Natural killer cell (primary cell): ENCODE data around the gene DPY19L1. TPM values are rescaled to one million over a fixed set of nuclear protein-coding genes. Genes with fewer than 3 reads are reported as not detected.
"Not testable (repeated sequence)": the region's sequence is repeated elsewhere in the genome, so short reads cannot be mapped to it uniquely, and the experiment has no call there.

ENCODE experiments used
- ATAC-seq, 3 donors: fragments of 150-1000 bp in 2 of 3; fragments of 200-7000 bp in 1 of 3; cut with Tn5 transposase; 1 replicate in 1 of 3; 2 replicates in 2 of 3; pipeline ENCODE4 v1.10.0; 2021; ENCODE audit warnings: mild to moderate bottlenecking in 2 of 3, moderate library complexity in 2 of 3
- DNase-seq, 2 donors: peaks; one replicate each; pipeline versions ENCODE4 v3.0.0 to v3.0.0-alpha.2; 2013 to 2021; ENCODE audit warnings: mixed read lengths in 1 of 2
- H3K27ac ChIP-seq: one replicate; pipeline ENCODE4 v1.5.1; 2013; ENCODE audit warnings: mild to moderate bottlenecking, low read length
- H3K27me3 ChIP-seq: one replicate; pipeline ENCODE4 v1.6.1; 2013; ENCODE audit warnings: low read length; ENCODE audit not compliant: control insufficient read depth, insufficient read depth
- H3K36me3 ChIP-seq: one replicate; pipeline ENCODE4 v1.6.1; 2013; ENCODE audit warnings: low read length; ENCODE audit not compliant: control insufficient read depth, insufficient read depth
- H3K4me1 ChIP-seq: one replicate; pipeline ENCODE4 v1.6.1; 2013; ENCODE audit warnings: low read length; ENCODE audit not compliant: control insufficient read depth, insufficient read depth
- H3K4me3 ChIP-seq: one replicate; pipeline ENCODE4 v1.5.1; 2013; ENCODE audit warnings: low read length
- H3K9me3 ChIP-seq: one replicate; pipeline ENCODE4 v1.6.1; 2013; ENCODE audit warnings: low read length; ENCODE audit not compliant: control insufficient read depth, insufficient read depth
- H3K27ac Mint-ChIP-seq, 2 donors: one replicate each; pipeline ENCODE4 v1.8.0; 2022; ENCODE audit warnings: mild to moderate bottlenecking in 2 of 2, mixed read lengths in 2 of 2, moderate library complexity in 1 of 2
- H3K27me3 Mint-ChIP-seq, 2 donors: one replicate each; pipeline ENCODE4 v1.8.0; 2022; ENCODE audit warnings: low read depth in 2 of 2, mixed read lengths in 2 of 2
- H3K36me3 Mint-ChIP-seq: one replicate; pipeline ENCODE4 v1.8.0; 2022; ENCODE audit warnings: mixed read lengths
- H3K4me1 Mint-ChIP-seq, 2 donors: one replicate each; pipeline ENCODE4 v1.8.0; 2022; ENCODE audit warnings: mixed read lengths in 2 of 2
- H3K4me3 Mint-ChIP-seq: one replicate; pipeline ENCODE4 v1.8.0; 2022; ENCODE audit warnings: mild to moderate bottlenecking, moderate library complexity, mixed read lengths
- H3K9me3 Mint-ChIP-seq, 2 donors: one replicate each; pipeline ENCODE4 v1.8.0; 2022; ENCODE audit warnings: mixed read lengths in 2 of 2
- WGBS: methylation state at CpG from one replicate; pipeline ENCODE4 v1.1.7; 2013; ENCODE audit warnings: missing lambda C conversion rate; ENCODE audit not compliant: insufficient coverage; 5-methylcytosine and 5-hydroxymethylcytosine counted together
- intact Hi-C: fragments of 100-400 bp; cut with micrococcal nuclease; formaldehyde crosslinking; loops from one replicate; pipeline ENCODE4 v1.14.2; 2022
- total RNA-seq, 4 donors: library from RNA; stranded (reverse); fragments of 120-200 nt in 1 of 4; gene quantifications; one replicate each; pipeline versions ENCODE4 v1.2.3 to v1.2.4, GENCODE V29; 2013 to 2022
- TF ChIP-seq, protein P1 (sequence below): fragments of 200-600 bp; IDR thresholded peaks from one replicate; pipeline ENCODE4 v1.8.0; 2022; ENCODE audit warnings: antibody characterized with exemption

Gene DPY19L1
- 10 to 100 TPM; 13.9 to 25.1 (median 21.7) TPM for total RNA-seq
- 26.3 TPM for total RNA-seq (2013)

DNA sequence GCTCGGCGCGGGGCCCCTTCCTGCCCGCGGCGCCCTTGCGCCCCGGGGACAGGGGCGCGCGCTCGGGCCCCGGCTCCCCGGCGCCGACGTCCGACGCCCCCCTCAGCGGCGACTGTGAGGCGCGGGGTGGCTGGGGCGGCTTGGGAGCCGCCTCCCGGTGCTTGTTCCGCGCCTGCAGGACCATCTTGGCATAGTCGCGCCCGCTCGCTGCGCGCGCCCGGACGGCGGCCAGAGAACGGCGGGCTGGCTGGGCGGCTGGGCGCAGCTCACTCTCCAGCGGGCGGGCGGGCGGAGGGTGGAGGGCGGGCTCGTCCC lies at the start of gene DPY19L1:
TSS of gene DPY19L1 (minus strand) at position 275 of the 315 bp plus-strand sequence. CDS start at position 184, 91 bp downstream.
- Histone ChIP-seq H3K4me3 (peak within 1 kb of the TSS; percentile 69), H3K36me3 (no peaks in the 10 kb centered on the region), H3K27ac (peak within 1 kb of the TSS; percentile 68), H3K4me1 (peaks cover 14% of the 10 kb centered on the region), H3K27me3 (no peaks in the 10 kb centered on the region), H3K9me3 (no peaks in the 10 kb centered on the region)
- H3K36me3 Mint-ChIP-seq = no peaks in the 10 kb centered on the region
- no peaks in the 10 kb centered on the region for H3K27me3 Mint-ChIP-seq
- DNase-seq (no peak), ATAC-seq (peak in 1 of 3 donors; percentile 4)
- H3K4me1 Mint-ChIP-seq = peaks cover 43 to 44% of the 10 kb centered on the region in 2 donors
- peak within 1 kb of the TSS; percentile 99 for H3K4me3 Mint-ChIP-seq
- peak within 1 kb of the TSS; percentile 95 to 96 for H3K27ac Mint-ChIP-seq
- intact Hi-C loops = loop anchor here (2.0 to 5.0 kb wide), 3 partner anchors 44 to 1910 kb away; partner anchors contain the start of genes BBS9 and EEPD1
- WGBS = under 1% methylated on average over 48 of the region's 48 CpGs
- H3K9me3 Mint-ChIP-seq = no peaks in the 10 kb centered on the region
- TF ChIP-seq, protein P1, sequence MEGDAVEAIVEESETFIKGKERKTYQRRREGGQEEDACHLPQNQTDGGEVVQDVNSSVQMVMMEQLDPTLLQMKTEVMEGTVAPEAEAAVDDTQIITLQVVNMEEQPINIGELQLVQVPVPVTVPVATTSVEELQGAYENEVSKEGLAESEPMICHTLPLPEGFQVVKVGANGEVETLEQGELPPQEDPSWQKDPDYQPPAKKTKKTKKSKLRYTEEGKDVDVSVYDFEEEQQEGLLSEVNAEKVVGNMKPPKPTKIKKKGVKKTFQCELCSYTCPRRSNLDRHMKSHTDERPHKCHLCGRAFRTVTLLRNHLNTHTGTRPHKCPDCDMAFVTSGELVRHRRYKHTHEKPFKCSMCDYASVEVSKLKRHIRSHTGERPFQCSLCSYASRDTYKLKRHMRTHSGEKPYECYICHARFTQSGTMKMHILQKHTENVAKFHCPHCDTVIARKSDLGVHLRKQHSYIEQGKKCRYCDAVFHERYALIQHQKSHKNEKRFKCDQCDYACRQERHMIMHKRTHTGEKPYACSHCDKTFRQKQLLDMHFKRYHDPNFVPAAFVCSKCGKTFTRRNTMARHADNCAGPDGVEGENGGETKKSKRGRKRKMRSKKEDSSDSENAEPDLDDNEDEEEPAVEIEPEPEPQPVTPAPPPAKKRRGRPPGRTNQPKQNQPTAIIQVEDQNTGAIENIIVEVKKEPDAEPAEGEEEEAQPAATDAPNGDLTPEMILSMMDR = no peak

- peaks cover 3 to 27% of the 10 kb centered on the region in 2 donors for H3K27me3 Mint-ChIP-seq
- intact Hi-C loops, H3K4me1 ChIP-seq, H3K9me3 Mint-ChIP-seq, H3K9me3 ChIP-seq, DNase-seq, ATAC-seq, H3K27ac Mint-ChIP-seq, H3K4me3 Mint-ChIP-seq, H3K36me3 ChIP-seq, H3K27me3 ChIP-seq, H3K4me3 ChIP-seq, H3K36me3 Mint-ChIP-seq, H3K27ac ChIP-seq, H3K4me1 Mint-ChIP-seq: not testable (repeated sequence)
- no CpG with 5 or more reads among the region's 3 CpGs for WGBS
Measured at GRCh38 chr7:35079517-35079916, 42.2 kb upstream of the DPY19L1 start.

DNA sequence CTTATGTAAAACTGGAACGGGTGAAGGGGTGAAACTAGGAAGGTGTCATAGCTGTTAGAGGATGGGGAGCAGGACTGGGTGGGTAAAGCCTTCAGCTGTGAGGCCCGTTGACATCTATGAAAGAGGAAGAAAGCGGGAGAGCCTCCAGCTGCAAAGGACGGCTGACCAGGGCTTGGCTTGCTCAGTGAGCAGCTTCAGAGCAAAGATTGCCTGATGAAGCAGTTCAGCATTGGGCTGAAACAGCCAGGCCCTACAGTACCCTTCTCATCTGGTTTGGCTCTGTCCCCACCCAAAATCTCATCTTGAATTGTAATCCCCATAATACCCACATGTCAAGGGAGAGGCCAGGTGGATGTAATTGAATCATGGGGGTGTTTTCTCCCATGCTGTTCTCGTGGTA lies 36.7 kb upstream of the DPY19L1 start:
- DNase-seq, H3K9me3 Mint-ChIP-seq, H3K4me3 Mint-ChIP-seq, ATAC-seq, H3K9me3 ChIP-seq, H3K4me1 ChIP-seq, H3K4me1 Mint-ChIP-seq, H3K27ac ChIP-seq, H3K27ac Mint-ChIP-seq, H3K36me3 Mint-ChIP-seq, H3K36me3 ChIP-seq, H3K4me3 ChIP-seq, H3K27me3 ChIP-seq: not testable (repeated sequence)
- H3K27me3 Mint-ChIP-seq = peaks cover 17 to 39% of the 10 kb centered on the region in 2 donors
- intact Hi-C loops = loop anchor here (5.0 kb wide), 1 partner anchor 463 kb away; no protein-coding TSS in a partner anchor
- WGBS = 56% methylated on average over 4 of the region's 5 CpGs

DNA sequence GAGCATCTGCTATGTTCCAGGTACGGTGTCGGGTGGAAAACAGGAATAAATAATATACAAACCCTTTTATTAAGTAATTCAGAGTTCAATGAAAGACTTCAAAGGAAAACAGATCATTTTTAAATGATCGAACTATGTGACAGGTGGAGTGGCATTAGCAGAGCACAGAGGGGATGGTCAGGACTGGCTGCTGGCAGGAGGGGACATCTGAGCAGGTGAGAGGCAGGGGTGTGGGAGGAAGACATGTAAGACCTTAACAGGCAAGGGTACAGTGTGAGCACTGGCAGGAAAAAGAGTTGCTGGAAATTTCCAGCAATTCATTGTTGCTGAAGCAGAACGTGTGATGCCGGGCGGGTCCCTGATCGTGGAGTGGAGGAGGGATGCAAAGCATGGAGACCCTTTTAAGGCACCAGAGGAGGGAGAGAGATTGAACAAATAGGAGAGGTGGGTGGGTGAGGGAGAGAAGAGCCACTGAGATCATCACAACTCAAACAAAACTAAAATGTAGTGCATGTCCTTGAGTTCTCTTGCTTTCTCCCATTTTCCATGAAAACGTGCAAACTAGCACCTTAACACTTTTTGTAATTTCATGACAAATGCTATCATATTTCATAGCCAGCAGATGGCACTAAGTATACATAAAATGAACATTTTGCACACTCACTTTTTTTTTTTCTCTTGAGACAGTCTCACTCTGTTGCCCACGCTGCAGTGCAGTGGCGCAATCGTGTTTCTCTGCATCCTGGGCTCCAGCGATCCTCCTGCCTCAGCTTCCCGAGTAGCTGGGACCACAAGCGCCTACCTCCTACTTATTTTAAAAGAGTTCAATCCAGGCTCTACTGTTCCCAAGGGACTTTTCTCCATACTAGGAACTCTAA lies 35.9 kb upstream of the DPY19L1 start:
- H3K36me3 Mint-ChIP-seq, H3K4me3 ChIP-seq, H3K27ac ChIP-seq, H3K4me3 Mint-ChIP-seq, H3K4me1 ChIP-seq, H3K27ac Mint-ChIP-seq, H3K27me3 ChIP-seq, H3K4me1 Mint-ChIP-seq, H3K36me3 ChIP-seq, H3K9me3 Mint-ChIP-seq, H3K9me3 ChIP-seq: not testable (repeated sequence)
- peak in 1 of 2 donors; percentile 10 for DNase-seq
- ATAC-seq = peak in 1 of 3 donors; percentile 50
- intact Hi-C loops = loop anchor here (5.0 kb wide), 1 partner anchor 464 kb away; no protein-coding TSS in a partner anchor
- H3K27me3 Mint-ChIP-seq = peaks cover 17 to 47% of the 10 kb centered on the region in 2 donors
- whole genome bisulfite sequencing = 28% methylated on average over 11 of the region's 14 CpGs

- H3K27me3 Mint-ChIP-seq = peaks cover 17 to 47% of the 10 kb centered on the region in 2 donors
- ATAC-seq, H3K4me1 Mint-ChIP-seq, H3K9me3 Mint-ChIP-seq, H3K4me3 Mint-ChIP-seq, H3K4me3 ChIP-seq, H3K27ac Mint-ChIP-seq, H3K27me3 ChIP-seq, DNase-seq, H3K27ac ChIP-seq, H3K36me3 Mint-ChIP-seq, H3K4me1 ChIP-seq, H3K36me3 ChIP-seq, intact Hi-C loops, H3K9me3 ChIP-seq: not testable (repeated sequence)
- 100% methylated on average over 1 of the region's 1 CpG for WGBS
Measured at GRCh38 chr7:35069084-35069483, 31.8 kb upstream of the DPY19L1 start.

DNA sequence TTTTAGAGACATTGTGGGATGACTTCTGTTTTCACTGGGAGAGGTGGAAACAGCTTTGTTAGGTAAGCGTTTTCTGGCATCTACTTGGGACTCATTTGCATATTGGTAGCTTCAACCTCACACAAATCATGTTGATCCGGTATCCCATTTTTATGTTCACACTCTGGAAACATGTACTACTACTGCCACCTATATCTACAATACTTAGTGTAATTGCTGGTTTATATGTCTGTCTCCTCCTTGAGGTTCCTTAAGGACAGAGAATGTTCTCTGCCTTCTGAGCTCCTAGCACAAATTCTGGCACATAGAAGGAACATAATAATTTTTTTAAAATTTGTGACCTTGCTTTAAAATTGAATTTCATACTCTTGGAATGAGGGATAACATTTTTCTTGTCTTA lies 28.1 kb upstream of the DPY19L1 start:
- H3K4me1 ChIP-seq, H3K27ac Mint-ChIP-seq, DNase-seq, H3K27ac ChIP-seq, H3K36me3 Mint-ChIP-seq, H3K9me3 Mint-ChIP-seq, H3K4me3 ChIP-seq, ATAC-seq, H3K4me3 Mint-ChIP-seq, H3K9me3 ChIP-seq, H3K36me3 ChIP-seq, H3K27me3 ChIP-seq, H3K4me1 Mint-ChIP-seq, intact Hi-C loops: not testable (repeated sequence)
- peaks cover 11 to 23% of the 10 kb centered on the region in 2 donors for H3K27me3 Mint-ChIP-seq
- no CpG with 5 or more reads among the region's 2 CpGs for WGBS

GRCh38 chr7:35058571-35058970 lies 21.3 kb upstream of the DPY19L1 start:
- H3K27me3 Mint-ChIP-seq = peaks cover 13 to 15% of the 10 kb centered on the region in 2 donors
- H3K27ac ChIP-seq, DNase-seq, H3K4me1 Mint-ChIP-seq, H3K4me3 Mint-ChIP-seq, H3K4me3 ChIP-seq, H3K9me3 ChIP-seq, H3K36me3 ChIP-seq, H3K27ac Mint-ChIP-seq, H3K4me1 ChIP-seq, H3K36me3 Mint-ChIP-seq, H3K27me3 ChIP-seq, intact Hi-C loops, H3K9me3 Mint-ChIP-seq: not testable (repeated sequence)
- 92% methylated on average over 3 of the region's 3 CpGs for WGBS
- ATAC-seq = peak in 1 of 3 donors; percentile 25
